ENCODE data around the gene OR2B6. TPM values are rescaled to one million over a fixed set of nuclear protein-coding genes. Genes with fewer than 3 reads are reported as not detected.
"Not testable (repeated sequence)": the region's sequence is repeated elsewhere in the genome, so short reads cannot be mapped to it uniquely, and the experiment has no call there.

The OR2B6 gene
- total RNA-seq: not detected

- no peak for DNase-seq
- Histone ChIP-seq H3K27me3 (no peaks in the 10 kb centered on the region), H3K4me1 (no peaks in the 10 kb centered on the region), H3K4me3 (no peak within 1 kb of the TSS), H3K27ac (no peak within 1 kb of the TSS), H3K36me3 (no peaks in the 10 kb centered on the region), H3K9me3 (no peaks in the 10 kb centered on the region)
- intact Hi-C loops (cut with DNase I; ENCODE audit: low total_unique reads): no loop called here
- no peak for TF ChIP-seq POLR2A (IDR thresholded peaks at IDR 0.05)
- TF ChIP-seq CTCF (IDR thresholded peaks at IDR 0.05): no peak
Observed at GRCh38 chr6:27956941-27957340, at the start of gene OR2B6. Gene OR2B6, plus strand, starts transcription at chr6:27957241. Its CDS starts 0 bp downstream, at chr6:27957241.

DNA sequence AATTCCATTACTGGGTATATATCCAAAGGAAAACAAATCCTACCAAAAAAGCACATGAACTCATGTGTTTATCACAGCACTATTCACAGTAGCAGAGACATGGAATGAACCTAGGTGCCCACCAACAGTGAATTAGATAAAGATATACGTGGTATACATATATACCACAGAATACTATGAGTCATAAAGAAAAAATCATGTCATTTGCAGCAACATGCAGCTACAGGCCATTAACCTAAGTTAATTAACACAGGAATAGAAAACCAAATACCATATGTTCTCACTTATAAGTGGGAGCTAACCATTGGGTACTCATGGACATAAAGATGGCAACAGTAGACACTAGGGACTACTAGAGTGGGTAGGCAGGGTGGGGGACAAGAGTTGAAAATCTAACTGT, 49.0 kb upstream of the OR2B6 start:
- intact Hi-C loops (cut with DNase I; ENCODE audit: low total_unique reads): no loop called here
- no peaks in the 10 kb centered on the region for H3K9me3 ChIP-seq
- no peak overlapping the region for H3K4me3 ChIP-seq
- H3K4me1 ChIP-seq: no peaks in the 10 kb centered on the region
- no peaks in the 10 kb centered on the region for H3K27me3 ChIP-seq
- no peaks in the 10 kb centered on the region for H3K36me3 ChIP-seq
- TF ChIP-seq POLR2A (IDR thresholded peaks at IDR 0.05): no peak
- TF ChIP-seq CTCF (IDR thresholded peaks at IDR 0.05): no peak
- H3K27ac ChIP-seq: no peak overlapping the region
- DNase-seq: no peak

DNA sequence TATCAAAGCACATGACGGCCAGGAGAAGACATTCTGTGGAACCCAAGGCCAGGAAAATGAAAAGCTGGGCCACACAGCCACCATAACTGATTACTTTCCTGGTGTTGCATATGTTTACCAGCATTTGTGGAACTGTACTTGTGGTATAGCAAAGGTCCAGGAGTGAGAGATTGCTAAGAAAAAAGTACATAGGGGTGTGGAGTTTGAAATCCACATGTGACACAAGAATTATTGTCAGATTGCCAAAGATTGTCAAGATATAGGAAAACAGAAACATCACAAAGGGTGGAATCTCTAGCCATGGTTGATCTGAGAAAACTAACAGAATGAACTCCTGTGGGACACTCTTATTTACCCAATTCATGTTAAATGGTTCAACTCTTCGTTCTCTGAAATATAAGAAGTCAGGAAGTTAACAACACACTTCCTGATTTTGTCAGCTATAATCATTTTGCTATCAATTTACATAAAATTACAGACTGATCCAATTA, 45.0 kb upstream of the OR2B6 start, which contains the start of gene OR2B2:
TSS of gene OR2B2 (minus strand) at position 441 of the 491 bp plus-strand sequence. CDS start at position 364, 77 bp downstream.
- intact Hi-C loops (cut with DNase I; ENCODE audit: low total_unique reads): no loop called here
- H3K36me3 ChIP-seq: no peaks in the 10 kb centered on the region
- no peaks in the 10 kb centered on the region for H3K9me3 ChIP-seq
- H3K4me1 ChIP-seq: no peaks in the 10 kb centered on the region
- no peak for TF ChIP-seq CTCF (IDR thresholded peaks at IDR 0.05)
- TF ChIP-seq POLR2A (IDR thresholded peaks at IDR 0.05): no peak
- H3K27ac ChIP-seq: no peak within 1 kb of the TSS
- no peak for DNase-seq
- H3K4me3 ChIP-seq: no peak within 1 kb of the TSS
- no peaks in the 10 kb centered on the region for H3K27me3 ChIP-seq

- no peaks in the 10 kb centered on the region for H3K27me3 ChIP-seq
- H3K27ac ChIP-seq: no peak overlapping the region
- intact Hi-C loops (cut with DNase I; ENCODE audit: low total_unique reads): no loop called here
- no peaks in the 10 kb centered on the region for H3K9me3 ChIP-seq
- no peak overlapping the region for H3K4me3 ChIP-seq
- TF ChIP-seq POLR2A (IDR thresholded peaks at IDR 0.05) (no peak), CTCF (IDR thresholded peaks at IDR 0.05) (no peak)
- DNase-seq: no peak
- no peaks in the 10 kb centered on the region for H3K4me1 ChIP-seq
- no peaks in the 10 kb centered on the region for H3K36me3 ChIP-seq
Observed at GRCh38 chr6:27922949-27923348, 34.1 kb upstream of the OR2B6 start.

GRCh38 chr6:27924179-27924578, 32.9 kb upstream of the OR2B6 start:
- H3K27me3 ChIP-seq: no peaks in the 10 kb centered on the region
- H3K4me1 ChIP-seq: no peaks in the 10 kb centered on the region
- no peak overlapping the region for H3K27ac ChIP-seq
- H3K4me3 ChIP-seq: no peak overlapping the region
- TF ChIP-seq POLR2A (IDR thresholded peaks at IDR 0.05) (no peak), CTCF (IDR thresholded peaks at IDR 0.05) (no peak)
- no peaks in the 10 kb centered on the region for H3K36me3 ChIP-seq
- H3K9me3 ChIP-seq: no peaks in the 10 kb centered on the region
- intact Hi-C loops (cut with DNase I; ENCODE audit: low total_unique reads): no loop called here
- no peak for DNase-seq

DNA sequence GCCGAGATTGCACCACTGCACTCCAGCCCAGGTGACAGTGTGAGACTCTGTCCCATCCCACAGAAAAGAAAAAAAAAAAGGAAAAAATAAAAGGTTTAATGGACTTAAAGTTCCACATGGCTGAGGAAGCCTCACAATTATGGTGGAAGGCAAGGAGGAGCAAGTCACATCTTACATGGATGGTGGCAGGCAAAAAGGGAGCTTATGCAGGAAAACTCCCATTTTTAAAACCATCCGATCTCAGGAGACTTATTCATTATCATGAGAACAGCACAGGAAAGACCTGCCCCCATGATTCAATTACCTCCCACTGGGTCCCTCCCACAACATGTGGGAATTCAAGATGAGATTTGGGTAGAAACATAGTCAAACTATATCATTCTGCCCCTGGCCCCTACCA, 29.0 kb upstream of the OR2B6 start:
- H3K4me3 ChIP-seq; H3K4me1 ChIP-seq; intact Hi-C loops (cut with DNase I; ENCODE audit: low total_unique reads); H3K9me3 ChIP-seq; H3K27ac ChIP-seq; DNase-seq; H3K27me3 ChIP-seq; H3K36me3 ChIP-seq: not testable (repeated sequence)

DNA sequence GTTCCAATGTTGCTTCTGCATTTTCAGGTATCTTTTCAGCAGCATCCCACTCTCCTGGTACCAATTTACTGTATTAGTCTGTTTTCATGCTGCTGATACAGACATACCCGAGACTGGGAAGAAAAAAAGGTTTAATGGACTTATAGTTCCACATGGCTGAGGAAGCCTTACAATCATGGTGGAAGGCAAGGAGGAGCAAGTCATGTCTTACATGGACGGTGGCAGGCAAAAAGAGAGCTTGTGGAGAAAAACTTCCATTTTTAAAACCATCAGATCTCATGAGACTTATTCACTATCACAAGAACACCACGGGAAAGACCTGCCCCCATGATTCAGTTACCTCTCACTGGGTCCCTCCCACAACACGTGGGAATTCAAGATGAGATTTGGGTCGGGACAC, 27.1 kb upstream of the OR2B6 start:
- H3K4me1 ChIP-seq; H3K27me3 ChIP-seq; H3K36me3 ChIP-seq; H3K27ac ChIP-seq; DNase-seq; intact Hi-C loops (cut with DNase I; ENCODE audit: low total_unique reads); H3K9me3 ChIP-seq; H3K4me3 ChIP-seq: not testable (repeated sequence)
